Fibroblast of skin of abdomen (primary cell): ENCODE data around the gene ILF3.

Experiments used
- DNase-seq: peaks from one replicate; pipeline ENCODE4 v3.0.0-alpha.2; 2013

The ILF3 gene

DNA sequence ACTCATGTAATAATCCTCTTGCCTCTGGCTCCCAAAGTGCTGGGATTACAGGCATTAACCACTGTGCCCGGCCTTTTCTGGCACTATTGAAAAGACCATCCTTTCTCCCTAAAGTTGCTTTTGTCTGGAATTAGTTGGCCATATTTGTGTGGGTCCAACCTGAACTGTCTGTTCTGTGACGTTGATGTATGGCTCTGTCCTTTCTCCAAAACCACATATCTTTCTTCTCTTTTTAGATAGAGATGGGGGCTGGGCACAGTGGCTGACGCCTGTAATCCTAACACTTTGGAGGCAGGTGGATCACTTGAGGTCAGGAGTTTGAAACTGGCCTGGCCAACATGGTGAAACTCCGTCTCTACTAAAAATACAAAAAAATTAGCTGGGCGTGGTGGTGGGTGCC is 81.6 kb downstream of the ILF3 start:
- no peak for DNase-seq

DNA sequence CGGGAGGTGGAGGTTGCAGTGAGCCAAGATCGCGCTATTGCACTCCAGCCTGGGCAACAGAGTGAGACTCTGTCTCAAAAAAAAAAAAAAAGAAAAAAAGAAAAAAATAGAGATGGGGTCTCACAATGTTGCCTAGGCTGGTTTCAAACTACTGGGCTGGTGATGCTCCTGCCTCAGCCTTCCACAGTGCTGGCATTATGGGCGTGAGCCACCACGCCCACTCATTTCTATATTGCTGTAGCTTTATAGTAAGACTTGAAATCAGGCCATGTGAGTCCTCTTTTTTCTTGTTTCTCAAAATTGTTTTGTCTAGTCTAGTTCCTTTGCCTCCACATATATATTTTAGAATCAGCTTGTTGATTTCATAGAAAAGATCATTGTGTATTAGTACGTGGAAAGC is 82.0 kb downstream of the ILF3 start:
- DNase-seq, result no peak

DNA sequence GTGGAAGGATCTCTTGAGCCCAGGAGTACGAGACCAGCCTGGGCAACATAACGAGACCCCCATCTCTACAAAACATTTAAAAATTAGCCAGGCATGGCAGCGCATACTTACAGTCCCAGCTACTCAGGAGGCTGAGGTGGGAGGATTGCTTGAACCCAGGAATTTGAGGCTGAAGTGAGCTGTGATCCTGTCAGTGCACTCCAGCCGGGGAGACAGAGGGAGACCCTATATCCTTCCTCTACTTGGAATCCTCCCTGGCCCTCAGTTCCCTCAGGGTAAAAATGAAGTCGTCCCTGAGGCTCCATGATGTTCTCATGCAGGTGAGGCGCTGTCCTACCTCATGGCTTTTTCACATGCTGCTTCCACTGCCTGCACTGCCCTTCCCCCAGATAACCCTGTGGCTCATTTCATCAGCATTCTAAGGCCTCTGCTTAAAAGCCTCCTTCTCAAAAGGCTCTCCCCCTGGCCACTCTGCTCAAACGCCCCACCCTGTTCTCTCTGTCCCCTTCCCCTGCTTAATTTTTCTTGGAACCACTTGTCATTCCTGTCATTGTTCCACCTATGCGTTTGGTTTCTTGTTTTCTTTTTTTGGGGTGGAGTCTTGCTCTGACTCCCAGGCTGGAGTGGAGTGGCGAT is 82.9 kb downstream of the ILF3 start:
- DNase-seq, result no peak

DNA sequence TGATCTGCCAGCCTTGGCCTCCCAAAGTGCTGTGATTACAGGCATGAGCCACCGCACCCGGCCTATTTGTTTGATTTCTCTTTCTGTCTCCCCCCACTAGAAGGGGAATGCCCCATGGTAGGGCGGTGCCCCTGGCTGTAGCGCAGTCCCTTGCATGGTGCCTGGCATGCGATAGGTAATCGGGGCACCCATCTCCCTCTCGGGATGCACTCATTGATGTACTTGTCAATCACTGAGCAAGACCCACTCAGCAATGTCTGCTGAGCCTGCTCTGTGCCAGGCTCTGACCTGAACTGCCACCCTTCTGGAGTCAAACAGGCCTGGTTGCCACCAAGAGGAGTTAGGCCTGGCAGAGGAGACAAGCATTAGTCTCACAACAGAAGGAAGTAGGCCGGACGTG is 83.6 kb downstream of the ILF3 start:
- DNase-seq, result no peak

GRCh38 chr19:10740798-10741197 is 86.7 kb downstream of the ILF3 start:
- no peak for DNase-seq
